HG03139 (cell line): Measurements from ENCODE around the gene CEP70.
"Not testable (repeated sequence)": the region's sequence is repeated elsewhere in the genome, so short reads cannot be mapped to it uniquely, and the experiment has no call there.

Source experiments
- ATAC-seq: cut with Tn5 transposase; IDR thresholded peaks from one replicate; pipeline ENCODE4 v1.9.1; 2021; ENCODE audit not compliant: unreplicated experiment

Gene CEP70

GRCh38 chr3:138594150-138594934 lies at the start of gene CEP70:
Gene CEP70, minus strand, starts transcription at chr3:138594260. Its CDS starts 21,333 bp downstream, at chr3:138572927.
- peak; percentile 87 for ATAC-seq

- ATAC-seq, result no peak
Measured at GRCh38 chr3:138642927-138643253, 48.8 kb upstream of the CEP70 start.

GRCh38 chr3:138642226-138642926 lies 48.3 kb upstream of the CEP70 start:
- ATAC-seq, result no peak

- ATAC-seq, result no peak
Measured at GRCh38 chr3:138640537-138640936, 46.5 kb upstream of the CEP70 start.

GRCh38 chr3:138638641-138639040 lies 44.6 kb upstream of the CEP70 start:
- ATAC-seq, result no peak

- ATAC-seq, result no peak
Measured at GRCh38 chr3:138629526-138629925, 35.5 kb upstream of the CEP70 start.

- ATAC-seq, result no peak
Measured at GRCh38 chr3:138625707-138626365, 31.8 kb upstream of the CEP70 start.

- no peak for ATAC-seq
Measured at GRCh38 chr3:138624518-138624917, 30.5 kb upstream of the CEP70 start.

- ATAC-seq, result no peak
Measured at GRCh38 chr3:138620431-138620830, 26.4 kb upstream of the CEP70 start.

GRCh38 chr3:138615462-138615861 lies 21.4 kb upstream of the CEP70 start:
- ATAC-seq, result no peak

GRCh38 chr3:138609898-138610266 lies 15.8 kb upstream of the CEP70 start:
- ATAC-seq, result no peak

GRCh38 chr3:138608322-138609135 lies 14.5 kb upstream of the CEP70 start, which contains the start of gene FAIM:
Gene FAIM, plus strand, starts transcription at chr3:138608771. Its CDS starts 10,956 bp downstream, at chr3:138619727.
- ATAC-seq, result peak; percentile 64

GRCh38 chr3:138604106-138604595 lies 10.1 kb upstream of the CEP70 start:
- ATAC-seq, result not testable (repeated sequence)

GRCh38 chr3:138601661-138602060 lies 7.6 kb upstream of the CEP70 start:
- not testable (repeated sequence) for ATAC-seq

- no peak for ATAC-seq
Measured at GRCh38 chr3:138600100-138600745, 6.2 kb upstream of the CEP70 start.

- ATAC-seq, result no peak
Measured at GRCh38 chr3:138598534-138598933, 4.5 kb upstream of the CEP70 start.

GRCh38 chr3:138597186-138597976 lies 3.3 kb upstream of the CEP70 start:
- ATAC-seq, result not testable (repeated sequence)

- peak; percentile 4 for ATAC-seq
Measured at GRCh38 chr3:138594935-138595610, 1.0 kb upstream of the CEP70 start.
